HepG2 (cell line): ENCODE results near the gene RGL1. TPM values are rescaled to one million over a fixed set of nuclear protein-coding genes. Genes with fewer than 3 reads are reported as not detected.

Source experiments
- ATAC-seq: fragments of 200-7000 bp; cut with Tn5 transposase; 3 replicates; pipeline ENCODE4 v1.9.1; 2020; ENCODE audit warnings: mild to moderate bottlenecking, moderate library complexity
- BruUV-seq: library from RNA; stranded (reverse); fragments of 400-500 nt; replicated peaks from 2 replicates; lab custom pipeline; 2021; lab: Mats Ljungman, UMichigan
- CTCF ChIA-PET: fragments of 300-600 bp; formaldehyde crosslinking; extraction: SDS; loops from one replicate; lab custom pipeline; 2021; ENCODE audit warnings: low total read pairs, inconsistent platforms, low intra/inter-chr PET ratio; lab: Yijun Ruan, JAX
- POLR2A ChIA-PET: fragments of 350-600 bp; sonication (Branson Sonifier 250); formaldehyde crosslinking; loops from one replicate; lab custom pipeline; 2020; ENCODE audit warnings: antibody characterized with exemption, inconsistent platforms; lab: Yijun Ruan, JAX
- DNase-seq: peaks from one replicate; pipeline ENCODE4 v3.0.0-alpha.2; 2015; ENCODE audit warnings: low spot score
- FAIRE-seq: peaks from 3 replicates; lab custom pipeline; 2011; peaks lifted over from hg19 to GRCh38; lab: Jason Lieb, UNC
- H2AFZ ChIP-seq: one replicate; pipeline ENCODE4 v1.6.1; 2011; ENCODE audit warnings: low read length, inconsistent platforms
- H3K27ac ChIP-seq: fragments of 300-600 bp; 3 replicates; pipeline ENCODE4 v1.8.0; 2011; ENCODE audit warnings: mixed run types, mild to moderate bottlenecking, mixed read lengths, low read length, inconsistent platforms; ENCODE audit not compliant: insufficient read depth; ENCODE audit errors: extremely low read length
- H3K27me3 ChIP-seq, 2 experiments: fragments of 200-600 bp in 1 of 2; 2 replicates in 1 of 2; 3 replicates in 1 of 2; pipeline versions ENCODE4 v1.6.0 to v1.8.0; 2011; ENCODE audit warnings: low read length in 2 of 2, mild to moderate bottlenecking in 2 of 2, moderate library complexity in 2 of 2, inconsistent platforms in 1 of 2; ENCODE audit not compliant: insufficient read depth in 2 of 2, control insufficient read depth in 1 of 2
- H3K36me3 ChIP-seq, 2 experiments: fragments of 200-600 bp in 1 of 2; replicated peaks in 1 of 2; 2 replicates in 1 of 2; 3 replicates in 1 of 2; pipeline versions ENCODE4 v1.5.1 to v1.8.0; 2011; ENCODE audit warnings: low read length in 2 of 2, inconsistent platforms in 1 of 2; ENCODE audit not compliant: insufficient read depth in 2 of 2, control insufficient read depth in 1 of 2
- H3K4me1 ChIP-seq: 2 replicates; pipeline ENCODE4 v1.5.1; 2012; ENCODE audit warnings: low read length, inconsistent platforms; ENCODE audit not compliant: insufficient read depth
- H3K4me2 ChIP-seq: 2 replicates; pipeline ENCODE4 v1.6.0; 2011; ENCODE audit warnings: low read depth, low read length, inconsistent platforms
- H3K4me3 ChIP-seq, 3 experiments: fragments of 200-600 bp in 1 of 3; sonication (generic), shearing (Covaris generic) in 1 of 3; replicated peaks in 1 of 3; 2 replicates each; pipeline ENCODE4 v1.5.1; 2011 to 2016; ENCODE audit warnings: low read length in 3 of 3, inconsistent platforms in 2 of 3, low read depth in 2 of 3, mild to moderate bottlenecking in 2 of 3, control low read depth in 1 of 3, mixed read lengths in 1 of 3; ENCODE audit not compliant: insufficient read depth in 1 of 3
- H3K79me2 ChIP-seq: one replicate; pipeline ENCODE4 v1.6.1; 2011; ENCODE audit warnings: low read length, inconsistent platforms; ENCODE audit not compliant: insufficient read depth
- H3K9ac ChIP-seq: 2 replicates; pipeline ENCODE4 v1.6.0; 2011; ENCODE audit warnings: mild to moderate bottlenecking, low read depth, low read length, inconsistent platforms; ENCODE audit not compliant: insufficient read depth
- H3K9me3 ChIP-seq: 2 replicates; pipeline ENCODE4 v1.5.1; 2012; ENCODE audit warnings: mild to moderate bottlenecking, low read length
- H4K20me1 ChIP-seq: 2 replicates; pipeline ENCODE4 v1.6.0; 2011; ENCODE audit warnings: inconsistent platforms, mild to moderate bottlenecking, low read length, moderate library complexity; ENCODE audit not compliant: insufficient read depth
- AFF4 ChIP-seq: sonication (generic); formaldehyde crosslinking; IDR thresholded peaks from 2 replicates; pipeline ENCODE4 v1.4.0; 2020; ENCODE audit warnings: missing genetic modification reagents
- BCL6 ChIP-seq: IDR thresholded peaks from 2 replicates; pipeline ENCODE4 v1.6.1; 2016; ENCODE audit warnings: missing genetic modification reagents, missing compliant biosample characterization
- CCDC6 ChIP-seq: sonication (generic); formaldehyde crosslinking; IDR thresholded peaks from 2 replicates; pipeline ENCODE4 v1.8.1; 2022; ENCODE audit warnings: mild to moderate bottlenecking, missing genetic modification reagents, moderate library complexity
- ESRRA ChIP-seq: sonication (generic); formaldehyde crosslinking; IDR thresholded peaks from 2 replicates; pipeline ENCODE4 v1.5.1; 2020; ENCODE audit warnings: mild to moderate bottlenecking, low read depth, missing genetic modification reagents
- PHF5A ChIP-seq: IDR thresholded peaks from one replicate; pipeline ENCODE4 v1.6.1; 2018; ENCODE audit warnings: low read depth, missing genetic modification reagents; ENCODE audit not compliant: unreplicated experiment
- PRPF4 ChIP-seq: fragments of 200-400 bp; formaldehyde crosslinking; IDR thresholded peaks from 2 replicates; pipeline ENCODE4 v1.6.1; 2016; ENCODE audit warnings: low read length, low read depth; ENCODE audit not compliant: poor library complexity, severe bottlenecking
- TFDP1 ChIP-seq: IDR thresholded peaks from 2 replicates; pipeline ENCODE4 v1.6.1; 2016; ENCODE audit warnings: missing compliant biosample characterization, missing genetic modification reagents, borderline replicate concordance
- ZBTB43 ChIP-seq: sonication (generic); formaldehyde crosslinking; conservative IDR thresholded peaks from 2 replicates; pipeline ENCODE4 v1.4.0; 2020; ENCODE audit warnings: missing genetic modification reagents
- ZNF136 ChIP-seq: sonication (generic); formaldehyde crosslinking; IDR thresholded peaks from 2 replicates; pipeline ENCODE4 v1.8.1; 2022; ENCODE audit warnings: low read depth, mild to moderate bottlenecking, moderate library complexity, missing genetic modification reagents
- ZNF224 ChIP-seq: sonication (generic); formaldehyde crosslinking; IDR thresholded peaks from 2 replicates; pipeline ENCODE4 v1.5.0; 2020; ENCODE audit warnings: mild to moderate bottlenecking, missing genetic modification reagents
- ZNF768 ChIP-seq: sonication (generic); formaldehyde crosslinking; IDR thresholded peaks from 2 replicates; pipeline ENCODE4 v1.4.0; 2020; ENCODE audit warnings: missing genetic modification reagents
- ZNF878 ChIP-seq: sonication (generic); formaldehyde crosslinking; IDR thresholded peaks from 2 replicates; pipeline ENCODE4 v1.8.1; 2023; ENCODE audit warnings: mild to moderate bottlenecking, missing genetic modification reagents, moderate library complexity
- WGBS: methylation state at CpG from one replicate; pipeline ENCODE4 v1.1.6; 2017; ENCODE audit warnings: low lambda C conversion rate; 5-methylcytosine and 5-hydroxymethylcytosine counted together
- in situ Hi-C: cut with HindIII; loops from 2 replicates; pipeline ENCODE4 v1.10.0; 2017; ENCODE audit warnings: low pct_unique_long_range_greater_than_20kb; ENCODE audit not compliant: extremely low pct_ligation_motif_present
- intact Hi-C: fragments of 100-400 bp; cut with micrococcal nuclease; formaldehyde crosslinking; loops from one replicate; pipeline ENCODE4 v1.10.0; 2022; ENCODE audit not compliant: unreplicated experiment
- polyA plus RNA-seq, 8 experiments: library from polyadenylated mRNA; depleted of rRNA in 3 of 8; stranded (reverse) in 7 of 8; unstranded in 1 of 8; fragments of >200 nt; fragmentation: Illumina TruSeq in 4 of 8; extraction: Trizol in 4 of 8; gene quantifications; 2 replicates each; pipeline versions ENCODE4 v1.2.1 to v1.2.3, GENCODE V29; 2011 to 2016; ENCODE audit warnings: low read depth in 4 of 8, missing spikeins in 1 of 8, mixed read lengths in 1 of 8; ENCODE audit not compliant: insufficient read depth in 1 of 8
- total RNA-seq, 5 experiments: library from RNA; depleted of rRNA; stranded (reverse); fragments of >200 nt; fragmentation: Illumina TruSeq; extraction: Trizol; gene quantifications; 2 replicates each; pipeline ENCODE4 v1.2.3, GENCODE V29; 2016; ENCODE audit warnings: low read depth in 1 of 5
- TF ChIP-seq, protein P1 (sequence below): sonication (generic); formaldehyde crosslinking; IDR thresholded peaks from 2 replicates; pipeline ENCODE4 v1.5.1; 2020; ENCODE audit warnings: missing genetic modification reagents, mild to moderate bottlenecking, borderline replicate concordance

Gene RGL1
- total and polyA plus RNA-seq, 2 of the 13 experiments (the other 11 are each of a cell fraction or from before 2014, with no cell fraction given): 3.5 to 4.7 TPM

DNA sequence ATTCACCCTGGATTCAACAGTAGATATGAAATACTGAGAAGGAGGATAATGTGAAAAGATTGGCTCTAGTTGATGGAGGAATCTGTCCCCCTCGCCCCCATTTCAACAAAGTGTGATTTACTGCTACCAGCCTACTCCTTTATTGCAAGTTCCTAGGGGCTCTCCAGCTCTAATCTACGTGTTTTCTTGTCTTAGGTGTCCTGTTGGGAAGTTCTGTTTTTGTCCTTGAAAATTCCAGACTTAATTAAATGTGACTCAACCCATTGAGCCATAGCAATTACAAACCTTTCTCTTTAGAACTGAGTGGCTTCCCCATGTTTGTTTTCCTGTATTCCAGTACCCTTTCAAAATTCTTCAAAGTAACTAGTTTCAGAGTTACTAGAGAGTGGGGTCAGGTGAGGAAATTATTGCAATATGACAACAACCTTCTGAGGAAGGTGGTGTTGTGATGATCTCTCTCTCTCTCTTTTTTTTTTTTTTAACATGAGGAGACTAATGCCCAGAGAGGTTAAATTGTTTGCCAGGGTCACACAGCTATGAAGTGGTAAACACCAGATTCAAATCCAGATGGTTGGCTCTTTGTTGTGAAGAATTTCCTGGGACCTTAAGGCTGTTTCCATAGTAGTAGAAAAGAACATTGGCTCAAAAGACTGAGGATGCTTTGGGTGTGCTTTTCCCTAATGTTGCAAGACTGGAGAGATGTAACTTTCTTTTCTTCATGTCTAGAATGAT, 3.5 kb downstream of the RGL1 start:
- no TSS peak for BruUV-seq
- no peak for TF ChIP-seq PRPF4
- TF ChIP-seq ZNF768 (CRISPR knock-in tag): peak; percentile 53; the same call in 1 of the 2 replicates
- TF ChIP-seq TFDP1 (CRISPR knock-in tag): no peak
- peak; percentile 48 for TF ChIP-seq BCL6 (CRISPR knock-in tag)
- no peak for TF ChIP-seq ZBTB43 (CRISPR knock-in tag)
- TF ChIP-seq ZNF136 (CRISPR knock-in tag): no peak
- TF ChIP-seq CCDC6 (CRISPR knock-in tag): no peak
- no peak for TF ChIP-seq ESRRA
- TF ChIP-seq, protein P1, sequence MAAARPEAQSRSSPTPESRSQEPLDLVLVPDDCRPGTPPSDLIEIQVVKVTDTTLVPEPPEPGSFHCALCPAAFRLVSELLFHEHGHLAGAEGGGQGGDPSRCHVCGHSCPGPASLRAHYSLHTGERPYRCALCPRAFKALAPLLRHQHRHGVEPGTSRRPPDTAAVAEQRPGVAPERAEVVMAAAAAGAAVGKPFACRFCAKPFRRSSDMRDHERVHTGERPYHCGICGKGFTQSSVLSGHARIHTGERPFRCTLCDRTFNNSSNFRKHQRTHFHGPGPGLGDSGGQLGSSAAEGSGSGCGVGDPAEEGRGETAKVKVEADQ (CRISPR knock-in tag): no peak
- no peak for TF ChIP-seq PHF5A
- TF ChIP-seq ZNF878 (CRISPR knock-in tag): no peak
- no peak for TF ChIP-seq ZNF224 (CRISPR knock-in tag)
- no peak for TF ChIP-seq AFF4 (CRISPR knock-in tag)
- TF ChIP-seq, all 625 proteins: peak for 2
- no peak overlapping the region for H3K4me2 ChIP-seq
- WGBS: 94% methylated on average over 2 of the region's 2 CpGs
- CTCF ChIA-PET: no interaction called here
- no peaks in the 10 kb centered on the region for H4K20me1 ChIP-seq
- intact Hi-C loops: loop anchor here (5.0 kb wide), 1 partner anchor 34 kb away; no protein-coding TSS in a partner anchor
- ATAC-seq: no peak
- POLR2A ChIA-PET: no interaction called here
- no peak overlapping the region for H2AFZ ChIP-seq
- no peak overlapping the region for H3K27ac ChIP-seq
- no peaks in the 10 kb centered on the region for H3K9me3 ChIP-seq
- peak; percentile 38 for DNase-seq
- FAIRE-seq: no peak
- H3K4me3 ChIP-seq: no peak overlapping the region
- no peaks in the 10 kb centered on the region for H3K79me2 ChIP-seq
- no peaks in the 10 kb centered on the region; a peak in 1 of 5 replicates for H3K27me3 ChIP-seq
- peaks cover 39% of the 10 kb centered on the region for H3K4me1 ChIP-seq
- in situ Hi-C loops: no loop called here
- H3K9ac ChIP-seq: no peak overlapping the region
- no peaks in the 10 kb centered on the region for H3K36me3 ChIP-seq
